Measurements from ENCODE around the gene PDSS1. TPM values are rescaled to one million over a fixed set of nuclear protein-coding genes. Genes with fewer than 3 reads are reported as not detected.

PDSS1 gene
- total RNA-seq, 1 experiment from 2014 or later = 18.4 TPM

- Histone ChIP-seq H3K4me2 (ENCODE audit: insufficient read depth, insufficient read length, low read length) (no peak overlapping the region), H3K27me3 (ENCODE audit: insufficient read depth, low read length) (no peaks in the 10 kb centered on the region), H2BK20ac (ENCODE audit: low read depth, low read length, poor library complexity, severe bottlenecking) (no peak overlapping the region), H4K91ac (ENCODE audit: insufficient read length, low read depth, low read length) (no peak overlapping the region), H2AFZ (ENCODE audit: low read length) (no peak overlapping the region), H3K79me1 (ENCODE audit: insufficient read depth, low read depth, low read length, poor library complexity, severe bottlenecking) (no peaks in the 10 kb centered on the region), H3K56ac (ENCODE audit: insufficient read length, low read depth, low read length) (no peak overlapping the region), H3K18ac (ENCODE audit: insufficient read length, low read depth, low read length) (no peak overlapping the region), H2BK15ac (ENCODE audit: low read depth, low read length) (no peak overlapping the region), H3K23ac (ENCODE audit: insufficient read length, low read depth, low read length) (no peak overlapping the region), H3K27ac (ENCODE audit: insufficient read length, low read depth, low read length) (no peak overlapping the region), H3K23me2 (ENCODE audit: insufficient read length, low read depth, low read length, poor library complexity, severe bottlenecking) (no peaks in the 10 kb centered on the region), H3K79me2 (ENCODE audit: insufficient read depth, low read length) (no peaks in the 10 kb centered on the region), H3K4me1 (ENCODE audit: insufficient read depth, low read length) (no peaks in the 10 kb centered on the region), H3K9ac (ENCODE audit: extremely low read depth, insufficient read length, low read length) (no peak overlapping the region), H4K20me1 (ENCODE audit: control insufficient read depth, insufficient read depth, insufficient read length) (no peaks in the 10 kb centered on the region), H2BK120ac (ENCODE audit: low read depth, low read length, poor library complexity, severe bottlenecking) (no peak overlapping the region), H2BK12ac (ENCODE audit: insufficient read length, low read depth, low read length) (no peak overlapping the region), H4K8ac (replicated peaks; ENCODE audit: insufficient read length, low read depth, low read length) (no peak overlapping the region), H3K4ac (ENCODE audit: low read depth, low read length) (no peak overlapping the region), H3K9me3 (ENCODE audit: control insufficient read depth, low read depth, low read length) (no peaks in the 10 kb centered on the region), H4K5ac (ENCODE audit: insufficient read length, low read depth, low read length) (no peak overlapping the region), H3T11ph (ENCODE audit: low read length) (no peak overlapping the region), H2BK5ac (ENCODE audit: insufficient read length, low read length) (no peak overlapping the region), H3K14ac (ENCODE audit: insufficient read depth, low read length) (no peak overlapping the region), H2AK5ac (ENCODE audit: insufficient read length, low read length) (no peak overlapping the region)
- Mint-ChIP-seq H3K9me3 (no peaks in the 10 kb centered on the region), H3K27ac (no peak overlapping the region), H3K4me1 (peaks cover 16 to 20% of the 10 kb centered on the region in 2 experiments), H3K27me3 (ENCODE audit: low read depth) (no peaks in the 10 kb centered on the region), H3K4me3 (no peak overlapping the region), H3K36me3 (ENCODE audit: insufficient read depth in 1 of 3, low read depth in 3 of 3) (peaks cover 27 to 83% (median 51%) of the 10 kb centered on the region in 3 experiments; a peak in 6 of 7 replicates)
- no CpG with 5 or more reads among the region's 1 CpG for WGBS (ENCODE audit: extremely low coverage, insufficient read length, low lambda C conversion rate)
- no peak for TF ChIP-seq CTCF (conservative IDR thresholded peaks at IDR 0.05)
- no peak for DNase-seq
These were observed 40.2 kb downstream of the PDSS1 start for GRCh38 chr10:26737730-26738129.
